Measurements from ENCODE around the gene LY6G5C. TPM values are rescaled to one million over a fixed set of nuclear protein-coding genes. Genes with fewer than 3 reads are reported as not detected.

Gene LY6G5C
- polyA plus RNA-seq, 1 donor, result 2.6 TPM

- peaks cover 40% of the 10 kb centered on the region for H3K4me1 ChIP-seq (ENCODE audit: control insufficient read depth, insufficient read depth, low read length)
- no peaks in the 10 kb centered on the region for H3K9me3 ChIP-seq (ENCODE audit: control insufficient read depth, low read depth, low read length)
- peak overlapping the region; percentile 91 for H3K27ac ChIP-seq (ENCODE audit: low read length)
- WGBS (ENCODE audit: insufficient coverage, low lambda C conversion rate), result no CpG with 5 or more reads among the region's 12 CpGs
- peak overlapping the region; percentile 94 for H3K4me3 ChIP-seq (ENCODE audit: low read length)
- H3K36me3 ChIP-seq (ENCODE audit: control insufficient read depth, insufficient read depth, low read length), result peaks cover 27% of the 10 kb centered on the region
- no peak for DNase-seq
- no peaks in the 10 kb centered on the region for H3K27me3 ChIP-seq (ENCODE audit: control insufficient read depth, insufficient read depth, low read length)
These were observed 19.4 kb downstream of the LY6G5C start for GRCh38 chr6:31661262-31662123.

GRCh38 chr6:31660381-31661261 lies 20.2 kb downstream of the LY6G5C start, which contains the start of gene C6orf47:
C6orf47 (minus strand) TSS chr6:31660778; CDS start chr6:31659947, 831 bp downstream.
- H3K36me3 ChIP-seq (ENCODE audit: control insufficient read depth, insufficient read depth, low read length), result peaks cover 30% of the 10 kb centered on the region
- peak within 1 kb of the TSS; percentile 91 for H3K27ac ChIP-seq (ENCODE audit: low read length)
- H3K27me3 ChIP-seq (ENCODE audit: control insufficient read depth, insufficient read depth, low read length), result no peaks in the 10 kb centered on the region
- WGBS (ENCODE audit: insufficient coverage, low lambda C conversion rate), result no CpG with 5 or more reads among the region's 52 CpGs
- peak; percentile 83 to 87 for DNase-seq
- peaks cover 45% of the 10 kb centered on the region for H3K4me1 ChIP-seq (ENCODE audit: control insufficient read depth, insufficient read depth, low read length)
- no peaks in the 10 kb centered on the region for H3K9me3 ChIP-seq (ENCODE audit: control insufficient read depth, low read depth, low read length)
- H3K4me3 ChIP-seq (ENCODE audit: low read length), result peak within 1 kb of the TSS; percentile 94

DNA sequence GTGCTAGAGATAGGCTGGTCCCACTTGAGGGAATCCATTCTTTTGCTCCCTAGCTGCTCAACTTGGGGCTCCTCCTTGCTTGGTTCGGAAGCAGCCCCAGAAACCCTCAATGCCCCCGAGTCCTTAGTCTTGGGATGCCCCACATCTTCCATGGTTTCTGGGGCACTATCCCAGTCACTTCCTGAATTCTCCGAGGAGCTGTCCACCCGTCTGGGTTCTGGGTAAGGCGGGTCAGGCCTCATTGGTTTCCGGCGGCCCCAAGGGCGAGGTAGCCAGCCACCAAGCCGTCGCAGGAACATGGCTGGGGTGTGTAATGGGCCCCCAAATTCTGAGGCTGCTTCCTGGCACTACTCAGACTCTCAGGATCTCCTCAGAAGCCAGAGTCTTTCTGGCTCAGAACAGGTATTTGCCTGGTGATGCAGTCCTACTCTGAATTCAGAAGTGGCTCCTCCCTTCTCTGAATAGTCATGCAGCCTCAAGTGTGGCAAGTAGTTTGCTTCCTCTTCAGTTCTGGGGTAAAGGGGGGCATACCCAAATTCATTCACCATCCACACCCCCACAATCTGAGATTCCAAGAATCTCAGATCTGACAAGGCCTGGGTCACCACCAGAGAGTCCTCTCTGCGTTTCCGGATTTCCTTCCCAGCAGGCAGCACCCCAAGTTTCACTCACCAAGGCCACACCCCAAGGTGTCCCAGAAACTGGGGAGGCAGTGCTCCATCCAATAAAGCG lies 21.1 kb downstream of the LY6G5C start:
- DNase-seq, result peak in 1 of 2 donors; percentile 54
- no peaks in the 10 kb centered on the region for H3K27me3 ChIP-seq (ENCODE audit: control insufficient read depth, insufficient read depth, low read length)
- no CpG with 5 or more reads among the region's 13 CpGs for WGBS (ENCODE audit: insufficient coverage, low lambda C conversion rate)
- peak overlapping the region; percentile 94 for H3K4me3 ChIP-seq (ENCODE audit: low read length)
- peaks cover 30% of the 10 kb centered on the region for H3K36me3 ChIP-seq (ENCODE audit: control insufficient read depth, insufficient read depth, low read length)
- peak overlapping the region; percentile 91 for H3K27ac ChIP-seq (ENCODE audit: low read length)
- H3K4me1 ChIP-seq (ENCODE audit: control insufficient read depth, insufficient read depth, low read length), result peaks cover 53% of the 10 kb centered on the region
- H3K9me3 ChIP-seq (ENCODE audit: control insufficient read depth, low read depth, low read length), result no peaks in the 10 kb centered on the region

- no peaks in the 10 kb centered on the region for H3K27me3 ChIP-seq (ENCODE audit: control insufficient read depth, insufficient read depth, low read length)
- H3K9me3 ChIP-seq (ENCODE audit: control insufficient read depth, low read depth, low read length), result no peaks in the 10 kb centered on the region
- H3K4me3 ChIP-seq (ENCODE audit: low read length), result peak overlapping the region; percentile 94
- no peak overlapping the region for H3K27ac ChIP-seq (ENCODE audit: low read length)
- H3K4me1 ChIP-seq (ENCODE audit: control insufficient read depth, insufficient read depth, low read length), result peaks cover 59% of the 10 kb centered on the region
- no peak for DNase-seq
- peaks cover 30% of the 10 kb centered on the region for H3K36me3 ChIP-seq (ENCODE audit: control insufficient read depth, insufficient read depth, low read length)
- WGBS (ENCODE audit: insufficient coverage, low lambda C conversion rate), result no CpG with 5 or more reads among the region's 13 CpGs
These were observed 21.8 kb downstream of the LY6G5C start for GRCh38 chr6:31658983-31659648.

DNA sequence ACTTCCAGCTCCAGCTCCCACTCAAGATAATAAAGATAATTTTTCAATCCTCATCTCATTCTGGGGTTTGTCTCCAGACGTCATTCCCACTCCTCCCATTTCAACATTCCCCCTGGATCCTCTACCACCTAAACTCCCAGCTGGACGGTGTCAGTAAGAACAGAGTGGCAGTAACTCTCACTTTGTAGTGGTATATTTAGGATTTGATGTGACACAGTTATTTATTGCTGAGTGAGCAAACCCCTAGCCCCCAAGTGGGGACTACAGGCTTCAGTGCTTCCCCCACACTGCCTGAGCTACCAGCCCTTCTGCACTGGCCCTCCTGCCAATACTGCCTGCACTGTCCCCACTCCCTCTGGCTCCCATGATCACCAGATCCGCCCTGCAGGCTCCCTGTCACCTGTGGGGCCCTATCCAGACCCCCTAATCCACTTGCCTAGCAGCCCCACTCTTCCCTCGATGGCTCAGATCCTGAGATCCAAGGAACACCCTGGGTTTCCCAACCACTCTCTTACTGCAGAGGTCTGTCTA lies 22.6 kb downstream of the LY6G5C start:
- H3K27ac ChIP-seq (ENCODE audit: low read length), result no peak overlapping the region
- WGBS (ENCODE audit: insufficient coverage, low lambda C conversion rate), result no CpG with 5 or more reads among the region's 4 CpGs
- H3K36me3 ChIP-seq (ENCODE audit: control insufficient read depth, insufficient read depth, low read length), result peaks cover 27% of the 10 kb centered on the region
- no peaks in the 10 kb centered on the region for H3K9me3 ChIP-seq (ENCODE audit: control insufficient read depth, low read depth, low read length)
- H3K27me3 ChIP-seq (ENCODE audit: control insufficient read depth, insufficient read depth, low read length), result no peaks in the 10 kb centered on the region
- peak overlapping the region; percentile 94 for H3K4me3 ChIP-seq (ENCODE audit: low read length)
- DNase-seq, result no peak
- H3K4me1 ChIP-seq (ENCODE audit: control insufficient read depth, insufficient read depth, low read length), result peaks cover 61% of the 10 kb centered on the region

DNA sequence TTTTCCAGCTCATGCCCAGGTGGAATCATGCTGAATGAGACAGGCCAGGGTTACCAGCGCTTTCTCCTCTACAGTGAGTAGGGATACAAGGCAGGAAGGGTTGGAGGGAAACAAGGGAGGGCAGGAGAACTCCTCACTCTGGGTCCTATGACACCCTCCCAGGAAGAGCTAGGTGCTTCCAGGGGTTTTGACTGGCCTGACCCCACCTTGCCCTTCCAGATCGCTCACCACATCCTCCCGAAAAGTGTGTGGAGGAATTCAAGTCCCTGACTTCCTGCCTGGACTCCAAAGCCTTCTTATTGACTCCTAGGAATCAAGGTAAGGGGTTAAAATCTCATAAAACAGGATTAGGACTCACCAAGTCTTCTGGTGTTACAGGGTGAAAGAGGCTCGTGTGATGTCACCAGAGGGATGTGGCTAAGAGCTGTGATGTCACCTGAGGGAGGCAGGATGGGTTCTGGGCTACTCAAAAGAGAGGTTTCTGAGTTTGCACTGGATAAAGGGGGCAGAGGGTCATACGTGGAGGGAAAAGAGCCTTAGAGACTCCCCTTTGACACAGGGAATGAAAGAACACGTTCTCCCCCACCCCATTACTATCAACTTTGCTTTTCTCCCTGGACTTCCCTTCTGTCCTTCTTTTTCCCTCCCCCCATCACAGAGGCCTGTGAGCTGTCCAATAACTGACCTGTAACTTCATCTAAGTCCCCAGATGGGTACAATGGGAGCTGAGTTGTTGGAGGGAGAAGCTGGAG lies 23.3 kb downstream of the LY6G5C start:
- WGBS (ENCODE audit: insufficient coverage, low lambda C conversion rate), result no CpG with 5 or more reads among the region's 6 CpGs
- H3K4me1 ChIP-seq (ENCODE audit: control insufficient read depth, insufficient read depth, low read length), result peaks cover 57% of the 10 kb centered on the region
- H3K27ac ChIP-seq (ENCODE audit: low read length), result no peak overlapping the region
- H3K36me3 ChIP-seq (ENCODE audit: control insufficient read depth, insufficient read depth, low read length), result peaks cover 26% of the 10 kb centered on the region
- H3K27me3 ChIP-seq (ENCODE audit: control insufficient read depth, insufficient read depth, low read length), result no peaks in the 10 kb centered on the region
- H3K4me3 ChIP-seq (ENCODE audit: low read length), result no peak overlapping the region
- DNase-seq, result no peak
- H3K9me3 ChIP-seq (ENCODE audit: control insufficient read depth, low read depth, low read length), result no peaks in the 10 kb centered on the region

DNA sequence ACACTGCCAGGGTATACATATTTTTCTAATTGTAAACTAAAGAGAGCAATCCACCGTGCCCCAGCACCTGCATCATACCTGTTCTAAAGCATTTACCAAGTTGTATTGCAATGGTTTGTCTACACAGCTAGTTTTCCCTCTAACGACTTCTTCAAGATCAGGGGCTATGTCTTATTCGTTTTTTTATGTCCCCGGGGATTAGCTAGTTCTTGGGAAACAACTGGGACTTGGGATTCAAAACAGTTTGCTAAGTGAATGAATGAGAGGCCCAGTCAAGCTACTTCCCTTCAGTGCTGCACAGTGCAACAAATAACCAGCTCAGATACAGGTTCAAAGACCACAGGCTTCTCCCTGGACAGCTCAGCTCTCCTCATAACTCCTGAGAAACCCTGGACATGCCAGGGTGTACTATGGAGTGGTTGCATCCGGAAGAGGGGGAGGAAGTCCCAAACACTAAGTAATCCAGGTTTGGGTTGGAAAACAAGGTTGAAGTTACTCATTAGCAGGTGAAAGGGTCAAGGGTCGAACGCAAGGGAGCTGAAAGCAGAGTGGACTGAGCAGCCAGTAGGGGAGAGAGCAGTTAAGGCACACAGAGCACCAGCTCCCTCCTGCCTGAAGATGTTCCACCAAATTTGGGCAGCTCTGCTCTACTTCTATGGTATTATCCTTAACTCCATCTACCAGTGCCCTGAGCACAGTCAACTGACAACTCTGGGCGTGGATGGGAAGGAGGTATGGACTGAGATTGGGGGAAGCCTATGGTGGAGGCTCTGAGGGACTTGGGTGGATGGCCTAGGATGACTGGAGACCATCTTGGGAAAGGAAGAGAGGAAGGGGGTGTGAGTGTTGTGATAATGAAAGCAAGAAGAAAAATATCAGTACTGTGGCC lies 25.3 kb downstream of the LY6G5C start, which contains the start of gene APOM:
TSS of gene APOM (plus strand) at position 546 of the 889 bp plus-strand sequence. CDS start at position 619, 73 bp downstream.
- Histone ChIP-seq H3K27ac (ENCODE audit: low read length) (peak within 1 kb of the TSS; percentile 48), H3K9me3 (ENCODE audit: control insufficient read depth, low read depth, low read length) (no peaks in the 10 kb centered on the region), H3K36me3 (ENCODE audit: control insufficient read depth, insufficient read depth, low read length) (peaks cover 20% of the 10 kb centered on the region), H3K27me3 (ENCODE audit: control insufficient read depth, insufficient read depth, low read length) (no peaks in the 10 kb centered on the region), H3K4me3 (ENCODE audit: low read length) (no peak within 1 kb of the TSS), H3K4me1 (ENCODE audit: control insufficient read depth, insufficient read depth, low read length) (peaks cover 55% of the 10 kb centered on the region)
- DNase-seq, result peak; percentile 51 to 79
- WGBS (ENCODE audit: insufficient coverage, low lambda C conversion rate), result 40% methylated on average over 1 of the region's 8 CpGs

- peaks cover 55% of the 10 kb centered on the region for H3K4me1 ChIP-seq (ENCODE audit: control insufficient read depth, insufficient read depth, low read length)
- DNase-seq, result no peak
- no peak overlapping the region for H3K4me3 ChIP-seq (ENCODE audit: low read length)
- H3K36me3 ChIP-seq (ENCODE audit: control insufficient read depth, insufficient read depth, low read length), result peaks cover 25% of the 10 kb centered on the region
- 95% methylated on average over 3 of the region's 8 CpGs for WGBS (ENCODE audit: insufficient coverage, low lambda C conversion rate)
- H3K27me3 ChIP-seq (ENCODE audit: control insufficient read depth, insufficient read depth, low read length), result no peaks in the 10 kb centered on the region
- peak overlapping the region; percentile 48 for H3K27ac ChIP-seq (ENCODE audit: low read length)
- no peaks in the 10 kb centered on the region for H3K9me3 ChIP-seq (ENCODE audit: control insufficient read depth, low read depth, low read length)
These were observed 26.1 kb downstream of the LY6G5C start for GRCh38 chr6:31654574-31655348.
